IPS DF 4.7 (cell line): ENCODE results near the gene TMEM150C.

Experiments used
- DNase-seq: peaks from one replicate; pipeline ENCODE4 v3.0.0-alpha.2; 2013; ENCODE audit warnings: low spot score; ENCODE audit errors: extremely low read depth

The TMEM150C gene

DNA sequence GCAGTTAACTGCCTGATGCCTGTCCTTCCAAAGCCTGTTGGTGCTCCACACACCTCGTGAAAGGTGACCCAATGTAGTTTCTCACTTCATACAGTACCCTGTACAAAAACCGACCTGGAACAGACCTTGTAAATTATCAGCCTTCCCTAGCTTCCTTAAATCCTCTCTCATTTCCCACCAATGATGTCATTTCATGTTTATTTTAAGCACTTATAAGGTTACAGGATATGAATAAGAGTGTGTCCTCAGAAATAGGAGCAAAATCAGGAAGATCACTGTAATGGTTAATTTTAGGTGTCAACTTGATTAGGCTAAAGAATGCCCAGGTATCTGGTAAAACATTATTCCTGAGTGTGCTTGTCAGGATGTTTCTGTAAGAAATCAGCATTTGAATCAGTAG, 44.7 kb downstream of the TMEM150C start:
- DNase-seq, result no peak

DNA sequence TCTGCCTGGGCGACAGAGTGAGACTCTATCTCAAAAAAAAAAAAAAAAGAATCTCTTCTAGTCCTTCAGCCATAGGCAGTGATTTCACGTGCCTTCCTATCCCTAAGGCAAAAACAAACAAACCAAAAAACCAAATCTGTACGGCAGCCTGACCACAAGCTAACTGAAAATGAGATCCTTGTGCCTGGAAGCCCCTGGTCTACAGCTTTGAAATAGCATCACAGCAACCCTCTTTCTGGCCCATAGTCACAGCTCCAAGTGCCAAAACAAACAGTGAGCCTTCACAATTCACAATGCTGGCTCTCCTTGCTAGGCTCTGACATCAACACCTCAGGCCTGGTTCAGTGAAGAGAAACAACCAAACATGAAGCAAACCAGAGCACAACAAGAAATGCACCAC, 46.1 kb downstream of the TMEM150C start:
- DNase-seq, result no peak

GRCh38 chr4:82513382-82513781, 48.4 kb downstream of the TMEM150C start:
- no peak for DNase-seq

- no peak for DNase-seq
Observed at GRCh38 chr4:82510216-82510615, 51.6 kb downstream of the TMEM150C start.

DNA sequence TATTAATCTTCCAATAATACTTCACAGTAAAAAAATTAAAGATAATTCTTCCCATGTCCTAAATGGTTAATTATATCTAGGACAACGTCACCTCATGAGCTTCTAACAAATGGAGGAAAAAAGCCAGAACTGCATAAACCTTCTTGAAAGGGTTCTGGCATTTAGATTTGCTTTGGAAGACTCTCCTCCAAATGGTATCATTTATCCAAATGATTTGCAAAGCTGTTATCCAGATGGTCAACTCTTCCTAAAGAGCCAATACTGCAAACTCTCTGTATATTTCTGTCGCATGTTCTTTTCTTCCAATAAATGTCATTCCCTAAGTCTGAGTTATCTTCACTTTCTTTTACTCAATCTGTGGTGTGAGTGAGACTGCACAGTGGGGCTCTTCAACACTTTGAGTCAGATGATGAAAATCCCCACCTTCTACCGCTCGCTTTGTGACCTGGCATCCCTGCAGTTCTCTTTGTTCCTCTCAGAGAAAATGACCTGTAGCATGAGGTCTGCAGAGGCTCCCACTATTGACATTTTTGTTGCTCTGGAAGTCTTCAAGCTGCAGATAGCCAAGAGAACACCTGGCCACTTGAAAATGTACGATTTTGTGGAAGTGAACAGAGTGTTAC, 52.9 kb downstream of the TMEM150C start:
- no peak for DNase-seq

DNA sequence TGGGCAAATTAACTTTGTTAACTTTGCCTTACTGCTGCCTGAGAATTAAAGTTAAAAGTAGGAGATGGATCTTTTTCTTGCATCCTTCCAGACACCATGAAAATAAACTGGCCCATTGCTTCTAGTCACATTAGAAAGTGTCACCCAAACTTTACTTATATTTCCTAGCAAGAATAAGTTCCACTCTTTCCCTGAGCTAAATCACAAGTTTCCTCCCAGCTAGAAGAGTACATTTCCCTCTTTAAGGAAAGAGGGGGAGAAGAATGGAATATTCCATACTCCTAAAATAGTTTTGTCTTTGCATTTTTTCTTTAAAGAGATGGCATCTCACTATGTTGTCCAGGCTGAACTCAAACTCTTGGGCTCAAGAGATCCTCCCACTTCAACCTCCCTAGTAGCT, 53.8 kb downstream of the TMEM150C start:
- no peak for DNase-seq

GRCh38 chr4:82501154-82501442, 60.7 kb downstream of the TMEM150C start:
- DNase-seq, result no peak

GRCh38 chr4:82500435-82501153, 61.2 kb downstream of the TMEM150C start:
- no peak for DNase-seq

DNA sequence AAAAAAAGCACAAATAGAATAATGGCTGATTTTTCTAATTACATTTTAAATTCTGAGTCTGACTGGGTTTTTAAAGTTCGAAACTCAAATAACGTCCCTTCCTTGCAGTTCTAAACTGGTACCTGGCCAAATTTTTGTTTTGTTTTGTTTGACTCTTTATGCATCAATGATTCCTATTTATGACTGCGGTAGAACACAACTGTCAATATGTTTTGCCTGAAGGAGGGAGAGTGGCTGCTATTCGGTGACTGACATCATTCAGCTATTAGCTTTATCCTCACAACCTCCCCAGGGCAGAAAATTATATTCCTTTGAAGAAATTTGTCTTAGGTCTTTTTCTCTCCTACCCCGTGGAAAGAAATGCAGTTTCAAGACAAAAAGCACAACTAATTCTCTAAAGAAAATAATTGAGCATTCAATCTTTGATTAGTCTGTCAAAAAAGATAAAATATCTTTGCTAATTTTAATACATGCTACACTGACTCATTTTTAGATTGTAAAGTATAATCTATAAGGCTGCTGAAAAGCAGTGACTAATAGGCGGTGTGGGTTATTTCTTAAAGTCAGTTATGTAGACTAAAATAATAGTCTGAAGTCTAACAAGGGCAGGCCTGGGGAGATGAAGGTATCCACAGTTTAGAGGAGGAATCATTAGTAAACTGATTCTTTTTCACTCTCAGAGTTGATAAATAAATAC, 61.9 kb downstream of the TMEM150C start:
- DNase-seq, result no peak

- no peak for DNase-seq
Observed at GRCh38 chr4:82496349-82496748, 65.4 kb downstream of the TMEM150C start.

DNA sequence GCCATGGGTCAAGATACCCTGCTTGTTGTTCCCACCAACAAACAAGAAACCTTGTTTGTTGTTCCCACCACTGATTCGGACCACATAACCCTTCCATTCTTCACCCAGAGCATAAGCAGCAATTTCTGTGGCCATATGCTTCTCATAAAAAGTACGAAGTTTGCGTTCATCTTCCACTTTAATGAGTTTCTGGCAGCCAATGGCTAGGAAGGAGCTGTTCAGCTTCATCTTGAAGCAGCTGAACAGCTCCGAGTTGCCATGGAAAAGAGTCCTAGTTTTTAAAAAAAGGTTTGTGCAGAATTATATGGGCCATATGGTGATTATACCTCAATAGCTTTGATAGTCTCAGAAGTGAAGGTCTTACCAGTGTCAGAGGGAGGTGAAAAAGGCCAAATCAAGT, 66.1 kb downstream of the TMEM150C start:
- DNase-seq, result no peak

DNA sequence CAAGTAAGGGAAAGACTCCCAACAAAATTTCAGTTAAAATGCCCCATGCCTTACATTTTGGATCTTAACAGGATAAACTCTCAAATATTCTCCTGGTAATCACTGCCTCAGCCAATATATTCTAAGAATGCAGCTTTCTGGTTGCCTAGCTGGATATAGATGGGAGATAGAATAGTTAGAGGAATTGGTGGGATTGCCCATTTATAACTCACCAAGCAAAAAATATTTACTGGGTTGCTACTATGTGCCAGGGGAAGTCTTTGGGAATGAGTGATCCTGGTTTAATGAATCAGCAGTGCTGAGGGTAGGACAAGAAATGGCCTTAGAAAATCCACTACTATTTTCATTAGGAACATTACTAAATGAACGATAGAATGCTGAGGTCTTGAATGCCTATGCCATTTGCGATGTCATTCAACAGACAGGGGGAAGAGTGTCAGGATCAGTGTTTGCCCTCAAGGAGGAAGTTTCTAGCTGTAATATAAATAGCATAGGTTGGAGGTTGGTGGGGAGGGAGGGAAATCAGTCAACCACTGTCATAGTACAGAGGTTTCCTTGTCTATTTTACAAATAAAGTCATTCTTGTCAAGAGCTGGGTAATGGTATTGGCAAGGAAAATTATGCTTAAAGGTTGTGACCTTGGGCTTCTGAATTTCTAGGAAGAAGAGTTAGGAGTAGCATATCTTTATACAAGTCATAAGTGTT, 67.9 kb downstream of the TMEM150C start:
- DNase-seq, result no peak

- no peak for DNase-seq
Observed at GRCh38 chr4:82491251-82491960, 70.4 kb downstream of the TMEM150C start.

DNA sequence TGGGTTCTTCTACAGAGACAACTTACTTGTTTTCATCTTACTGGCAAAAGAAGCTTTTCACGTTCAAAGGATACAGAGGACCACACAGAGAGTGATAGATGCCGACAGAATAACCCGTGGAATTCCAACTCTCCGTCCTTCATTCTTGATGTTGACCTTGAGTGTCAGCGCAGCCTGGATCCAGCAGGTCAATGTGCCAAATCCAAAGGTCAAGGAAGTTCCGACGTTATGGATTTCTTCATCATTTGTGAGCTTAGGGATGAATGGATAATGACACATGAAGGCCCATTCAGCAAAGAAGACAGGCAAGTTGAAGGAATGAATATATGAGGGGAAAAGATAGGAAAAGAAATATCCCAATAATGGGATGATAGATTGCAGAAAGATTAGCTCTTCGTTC, 71.8 kb downstream of the TMEM150C start:
- DNase-seq, result no peak

- no peak for DNase-seq
Observed at GRCh38 chr4:82489076-82489475, 72.7 kb downstream of the TMEM150C start.

DNA sequence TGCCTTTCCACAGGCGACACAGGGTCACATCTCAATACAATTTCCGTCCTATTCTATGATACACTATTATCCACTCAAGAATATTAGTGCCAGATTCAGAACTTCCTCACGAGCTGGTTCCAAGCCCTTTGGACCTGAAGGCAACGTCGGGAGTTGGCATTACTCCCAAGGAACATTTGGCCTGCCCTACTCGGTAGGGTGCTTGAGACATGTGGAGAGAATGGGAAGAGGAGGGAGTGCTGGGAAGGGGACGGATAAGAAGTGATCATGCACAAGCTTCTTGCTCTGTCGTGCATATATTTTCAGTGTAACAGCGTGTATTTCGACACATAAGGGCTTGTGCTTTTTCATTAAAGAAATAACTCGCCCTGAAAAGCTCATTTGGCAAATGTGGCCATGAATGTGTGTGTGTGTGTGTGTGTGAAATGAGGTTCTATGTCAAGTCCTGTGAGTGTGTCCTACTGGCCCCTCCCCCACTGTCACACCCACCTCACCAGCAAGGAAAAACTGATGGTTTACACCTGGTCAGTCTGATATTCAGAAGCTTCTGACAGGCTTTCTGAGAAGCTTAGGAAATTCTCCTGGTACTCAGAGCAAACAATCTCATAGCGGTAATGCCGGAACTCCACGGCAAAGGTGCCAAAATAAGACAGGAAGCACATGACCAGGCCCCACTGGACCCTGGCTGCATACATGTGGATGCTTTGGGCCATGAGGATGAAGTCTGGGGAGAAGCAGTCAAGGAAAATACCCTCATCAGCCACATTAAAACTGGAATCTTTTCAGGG, 76.6 kb downstream of the TMEM150C start:
- no peak for DNase-seq

DNA sequence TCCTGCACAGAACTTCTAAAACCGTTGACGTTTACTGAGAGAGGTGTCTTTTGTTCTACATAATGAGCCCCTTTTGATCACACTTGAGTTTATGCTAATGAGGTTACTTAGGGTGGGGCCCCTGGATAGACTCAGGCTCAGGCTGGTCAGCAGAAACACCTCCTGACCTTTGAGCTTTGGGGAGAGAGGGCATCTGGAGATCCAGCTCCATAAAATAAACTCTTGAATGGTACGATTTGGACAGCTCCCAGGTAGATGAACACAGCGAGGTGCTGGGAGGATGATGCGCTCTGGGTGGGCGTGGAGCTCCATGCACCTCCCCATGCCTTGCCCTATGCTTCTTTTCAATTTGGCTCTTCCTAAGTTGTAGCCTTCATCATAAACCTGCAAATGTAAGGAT, 79.4 kb downstream of the TMEM150C start:
- no peak for DNase-seq

DNA sequence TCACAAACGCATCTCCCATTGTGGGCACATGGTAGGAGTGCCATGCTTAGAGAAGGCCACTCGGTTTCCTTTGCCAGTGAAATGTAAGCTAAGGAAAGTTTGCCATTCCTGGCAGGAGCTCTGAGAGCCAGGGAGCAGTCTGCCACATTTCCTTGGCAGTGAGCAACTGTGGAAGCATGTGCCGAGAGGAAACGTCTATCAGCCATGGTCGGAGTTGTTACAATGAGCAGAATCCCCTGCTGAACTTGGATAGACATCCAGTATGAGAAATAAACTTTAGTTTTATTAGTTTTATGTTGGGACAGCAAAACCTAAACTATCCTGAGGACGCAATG, 80.3 kb downstream of the TMEM150C start:
- DNase-seq, result no peak

DNA sequence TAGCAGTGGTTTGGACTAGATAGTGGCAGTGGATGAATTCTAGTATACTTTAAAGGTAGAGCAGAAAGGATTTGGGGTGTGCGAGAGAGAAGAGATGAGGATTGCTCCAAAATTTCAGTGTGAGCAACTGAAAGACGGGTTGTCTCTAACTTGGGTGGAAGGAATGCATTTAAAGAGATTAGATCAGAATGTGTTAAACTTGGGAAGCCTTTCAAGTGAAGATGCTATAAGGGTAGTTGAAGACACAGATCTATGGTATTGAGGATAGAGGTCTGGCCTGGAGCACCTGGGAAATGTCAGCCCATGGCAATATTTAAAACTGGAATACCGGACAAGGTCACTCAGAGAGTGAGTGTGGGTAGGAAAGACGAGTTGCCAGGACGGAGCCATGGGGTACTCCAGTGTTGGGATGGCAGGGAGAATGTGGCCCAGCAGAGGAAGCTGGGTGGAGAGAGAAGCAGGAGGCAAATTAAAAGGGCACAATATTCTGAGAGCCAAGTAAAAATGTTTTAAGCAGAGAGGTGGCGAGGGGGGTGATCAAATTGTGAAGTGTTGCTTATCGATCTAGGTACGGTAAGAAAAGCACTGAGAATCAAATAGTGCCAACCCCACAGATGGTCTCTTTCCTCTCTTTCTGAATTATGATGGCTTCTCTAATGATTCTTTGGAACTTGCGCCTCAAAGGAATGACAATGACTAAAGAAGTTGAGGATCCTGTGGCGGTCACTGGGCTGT, 80.8 kb downstream of the TMEM150C start:
- no peak for DNase-seq

DNA sequence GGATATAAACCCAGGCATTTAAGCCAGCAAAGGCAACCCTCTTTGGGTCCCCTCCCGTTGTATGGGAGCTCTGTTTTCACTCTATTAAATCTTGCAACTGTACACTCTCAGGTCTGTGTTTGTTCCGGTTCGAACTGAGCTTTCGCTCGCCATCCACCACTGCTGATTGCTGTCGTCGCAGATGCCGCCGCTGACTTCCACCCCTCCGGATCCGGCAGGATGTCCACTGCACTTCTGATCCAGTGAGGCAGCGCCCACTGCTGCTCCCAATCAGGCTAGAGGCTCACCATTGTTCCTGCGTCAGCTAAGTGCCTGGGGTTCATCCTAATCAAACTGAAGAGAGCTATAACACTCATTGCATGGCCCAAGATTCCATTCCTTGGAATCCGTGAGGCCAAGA, 82.2 kb downstream of the TMEM150C start:
- DNase-seq, result no peak
